KMS-11 (cell line): ENCODE results near the gene GOLGA3.
A peak's percentile ranks its signal among the peaks of the same experiment; 100 is the strongest.
"Not testable (repeated sequence)": the region's sequence is repeated elsewhere in the genome, so short reads cannot be mapped to it uniquely, and the experiment has no call there.

Source experiments
- H2AFZ ChIP-seq: fragments of 200-600 bp; sonication (generic); 2 replicates; pipeline ENCODE4 v1.6.1; 2016; ENCODE audit warnings: antibody characterized with exemption, mixed run types, low read depth
- H3K27ac ChIP-seq: fragments of 200-600 bp; sonication (generic); 2 replicates; pipeline ENCODE4 v1.6.1; 2016; ENCODE audit warnings: mild to moderate bottlenecking, mixed run types
- H3K27me3 ChIP-seq: fragments of 200-600 bp; sonication (generic); 2 replicates; pipeline ENCODE4 v1.6.1; 2017; ENCODE audit warnings: mild to moderate bottlenecking, low read depth, mixed run types, moderate library complexity; ENCODE audit not compliant: insufficient read depth
- H3K36me3 ChIP-seq: fragments of 200-600 bp; sonication (generic); 2 replicates; pipeline ENCODE4 v1.6.1; 2017; ENCODE audit warnings: mild to moderate bottlenecking, mixed run types; ENCODE audit not compliant: insufficient read depth
- H3K4me1 ChIP-seq: fragments of 200-600 bp; sonication (generic); 2 replicates; pipeline ENCODE4 v1.6.1; 2016; ENCODE audit warnings: mild to moderate bottlenecking, low read depth, mixed run types; ENCODE audit not compliant: poor library complexity, severe bottlenecking
- H3K4me2 ChIP-seq: fragments of 200-600 bp; sonication (generic); 2 replicates; pipeline ENCODE4 v1.7.0; 2016; ENCODE audit warnings: mild to moderate bottlenecking, mixed run types
- H3K4me3 ChIP-seq: fragments of 200-600 bp; sonication (generic); IDR thresholded peaks from 2 replicates; pipeline ENCODE4 v1.6.1; 2017; ENCODE audit warnings: low read depth, low read length, mixed read lengths; ENCODE audit not compliant: insufficient read depth
- H3K79me2 ChIP-seq: fragments of 200-600 bp; sonication (generic); 2 replicates; pipeline ENCODE4 v1.6.1; 2016; ENCODE audit warnings: low read depth, mixed run types; ENCODE audit not compliant: insufficient read depth
- H3K9ac ChIP-seq: fragments of 200-600 bp; sonication (generic); 2 replicates; pipeline ENCODE4 v1.6.1; 2016; ENCODE audit warnings: mild to moderate bottlenecking, mixed run types
- H4K20me1 ChIP-seq: fragments of 200-600 bp; sonication (generic); 2 replicates; pipeline ENCODE4 v1.6.1; 2016; ENCODE audit warnings: mild to moderate bottlenecking, mixed run types; ENCODE audit not compliant: insufficient read depth
- CTCF ChIP-seq: fragments of 200-600 bp; sonication (generic); conservative IDR thresholded peaks from 2 replicates; pipeline ENCODE4 v1.6.1; 2017; ENCODE audit warnings: low read depth, mild to moderate bottlenecking, antibody characterized with exemption, low read length, moderate library complexity, mixed read lengths

The GOLGA3 gene

GRCh38 chr12:132828706-132829534 lies at the start of gene GOLGA3:
TSS of gene GOLGA3 (minus strand) at chr12:132828869. CDS start at chr12:132822128, 6,741 bp downstream.
- H3K27ac ChIP-seq: peak within 1 kb of the TSS; percentile 89
- H3K4me2 ChIP-seq: peak within 1 kb of the TSS; percentile 36; the same call in 1 of the 2 replicates
- peaks cover 9% of the 10 kb centered on the region; the same call in 1 of the 2 replicates for H3K79me2 ChIP-seq
- no peak within 1 kb of the TSS for H3K4me3 ChIP-seq
- H4K20me1 ChIP-seq: no peaks in the 10 kb centered on the region
- H3K36me3 ChIP-seq: no peaks in the 10 kb centered on the region
- H2AFZ ChIP-seq: peak within 1 kb of the TSS; percentile 67
- TF ChIP-seq CTCF: no peak
- H3K27me3 ChIP-seq: no peaks in the 10 kb centered on the region
- H3K9ac ChIP-seq: peak within 1 kb of the TSS; percentile 88
- no peaks in the 10 kb centered on the region for H3K4me1 ChIP-seq

- H3K27me3 ChIP-seq, H3K4me3 ChIP-seq, H4K20me1 ChIP-seq, H2AFZ ChIP-seq, H3K4me1 ChIP-seq, H3K79me2 ChIP-seq, H3K36me3 ChIP-seq, H3K9ac ChIP-seq, H3K4me2 ChIP-seq, H3K27ac ChIP-seq: not testable (repeated sequence)
These were observed 46.0 kb upstream of the GOLGA3 start for GRCh38 chr12:132874620-132875019.

- no peaks in the 10 kb centered on the region for H4K20me1 ChIP-seq
- TF ChIP-seq CTCF: no peak
- no peak overlapping the region for H2AFZ ChIP-seq
- H3K4me1 ChIP-seq: no peaks in the 10 kb centered on the region
- no peaks in the 10 kb centered on the region for H3K36me3 ChIP-seq
- H3K4me2 ChIP-seq: no peak overlapping the region
- no peak overlapping the region for H3K4me3 ChIP-seq
- H3K27ac ChIP-seq: no peak overlapping the region
- H3K9ac ChIP-seq: no peak overlapping the region
- H3K27me3 ChIP-seq: no peaks in the 10 kb centered on the region
- no peaks in the 10 kb centered on the region for H3K79me2 ChIP-seq
These were observed 45.5 kb upstream of the GOLGA3 start for GRCh38 chr12:132874175-132874574.

- Histone ChIP-seq H3K27ac (no peak overlapping the region), H3K79me2 (no peaks in the 10 kb centered on the region), H3K4me3 (no peak overlapping the region), H3K9ac (no peak overlapping the region), H2AFZ (no peak overlapping the region), H3K4me1 (no peaks in the 10 kb centered on the region), H4K20me1 (no peaks in the 10 kb centered on the region), H3K36me3 (no peaks in the 10 kb centered on the region), H3K27me3 (no peaks in the 10 kb centered on the region), H3K4me2 (no peak overlapping the region)
- no peak for TF ChIP-seq CTCF
These were observed 45.1 kb upstream of the GOLGA3 start for GRCh38 chr12:132873724-132874123.

- no peak for TF ChIP-seq CTCF
- Histone ChIP-seq H3K4me1 (no peaks in the 10 kb centered on the region), H3K27me3 (no peaks in the 10 kb centered on the region), H2AFZ (no peak overlapping the region), H3K4me2 (no peak overlapping the region), H3K9ac (no peak overlapping the region), H3K79me2 (no peaks in the 10 kb centered on the region), H3K27ac (no peak overlapping the region), H3K4me3 (no peak overlapping the region), H3K36me3 (no peaks in the 10 kb centered on the region), H4K20me1 (no peaks in the 10 kb centered on the region)
These were observed 44.3 kb upstream of the GOLGA3 start for GRCh38 chr12:132872975-132873421.
